Panc1 (cell line): ENCODE data around the gene FAM24A. TPM values are rescaled to one million over a fixed set of nuclear protein-coding genes. Genes with fewer than 3 reads are reported as not detected.

ENCODE experiments used
- ATAC-seq: fragments of 200-7000 bp; cut with Tn5 transposase; 2 replicates; pipeline ENCODE4 v1.9.1; 2020; ENCODE audit warnings: mild to moderate bottlenecking, moderate library complexity
- BruUV-seq: library from RNA; stranded (reverse); fragments of 400-500 nt; replicated peaks from 2 replicates; lab custom pipeline; 2021; lab: Mats Ljungman, UMichigan
- CTCF ChIA-PET: fragments of 300-600 bp; sonication (Branson Sonifier 250); formaldehyde crosslinking; loops from one replicate; lab custom pipeline; 2022; ENCODE audit warnings: antibody characterized with exemption; lab: Charles Lee
- POLR2A ChIA-PET: fragments of 300-600 bp; sonication (Branson Sonifier 250); formaldehyde crosslinking; loops from one replicate; lab custom pipeline; 2022; ENCODE audit warnings: antibody characterized with exemption; lab: Charles Lee
- DNase-seq: peaks from one replicate; pipeline ENCODE4 v3.0.0-alpha.2; 2010; ENCODE audit warnings: low read depth, low spot score
- H3K27ac ChIP-seq: 2 replicates; pipeline ENCODE4 v1.5.1; 2011; ENCODE audit warnings: mild to moderate bottlenecking, low read length, inconsistent platforms
- H3K27me3 ChIP-seq: fragments of 200-500 bp; sonication (Bioruptor generic); 2 replicates; pipeline ENCODE4 v1.6.0; 2014; ENCODE audit warnings: low read length, inconsistent platforms; ENCODE audit not compliant: control insufficient read depth, insufficient read depth
- H3K36me3 ChIP-seq: fragments of 200-500 bp; sonication (Bioruptor generic); 2 replicates; pipeline ENCODE4 v1.5.1; 2014; ENCODE audit warnings: inconsistent platforms, mild to moderate bottlenecking, low read length, moderate library complexity; ENCODE audit not compliant: control insufficient read depth, insufficient read depth
- H3K4me1 ChIP-seq: 2 replicates; pipeline ENCODE4 v1.5.1; 2011; ENCODE audit warnings: inconsistent platforms, mild to moderate bottlenecking, low read length, moderate library complexity; ENCODE audit not compliant: control insufficient read depth, insufficient read depth
- H3K4me3 ChIP-seq, 2 experiments: 2 replicates each; pipeline ENCODE4 v1.5.1; 2011 to 2012; ENCODE audit warnings: low read depth in 2 of 2, low read length in 2 of 2, mild to moderate bottlenecking in 2 of 2, inconsistent platforms in 1 of 2, moderate library complexity in 1 of 2
- H3K9me3 ChIP-seq: fragments of 200-500 bp; sonication (Bioruptor generic); 2 replicates; pipeline ENCODE4 v1.5.1; 2014; ENCODE audit warnings: low read depth, mild to moderate bottlenecking, inconsistent platforms, low read length, moderate library complexity; ENCODE audit not compliant: control insufficient read depth, insufficient read depth
- POLR2AphosphoS5 ChIP-seq: IDR thresholded peaks from 2 replicates; pipeline ENCODE4 v1.6.1; 2012; ENCODE audit warnings: mild to moderate bottlenecking, low read depth, low read length, moderate library complexity
- SIN3A ChIP-seq: IDR thresholded peaks from 2 replicates; pipeline ENCODE4 v1.6.1; 2012; ENCODE audit warnings: low read depth, mild to moderate bottlenecking, low read length, moderate library complexity, borderline replicate concordance; ENCODE audit not compliant: insufficient read depth
- TCF7L2 ChIP-seq: IDR thresholded peaks from 2 replicates; pipeline ENCODE4 v1.6.1; 2011; ENCODE audit warnings: mild to moderate bottlenecking, low read depth, low read length, inconsistent platforms
- in situ Hi-C: cut with HindIII; loops from 2 replicates; pipeline ENCODE4 v1.10.0; 2016; ENCODE audit warnings: low sequenced_read_pairs, low pct_unique_long_range_greater_than_20kb
- intact Hi-C: fragments of 100-400 bp; cut with micrococcal nuclease; formaldehyde crosslinking; loops from one replicate; pipeline ENCODE4 v1.10.0; 2022; ENCODE audit not compliant: unreplicated experiment
- total RNA-seq: library from RNA; stranded (reverse); gene quantifications from one replicate; pipeline ENCODE4 v1.2.1, GENCODE V29; 2021; ENCODE audit not compliant: unreplicated experiment
- TF ChIP-seq, protein P1 (sequence below): fragments of 450-650 bp; IDR thresholded peaks from 2 replicates; pipeline ENCODE4 v1.5.1; 2017; ENCODE audit warnings: mild to moderate bottlenecking
- TF ChIP-seq, protein P2 (sequence below), 2 experiments: IDR thresholded peaks; 2 replicates each; pipeline ENCODE4 v1.6.1; 2011 to 2012; ENCODE audit warnings: low read depth in 2 of 2, control low read depth in 1 of 2, low read length in 1 of 2, mild to moderate bottlenecking in 1 of 2, moderate library complexity in 1 of 2; ENCODE audit not compliant: insufficient read depth in 1 of 2

FAM24A gene
- total RNA-seq, 1 experiment from 2014 or later, result not detected

DNA sequence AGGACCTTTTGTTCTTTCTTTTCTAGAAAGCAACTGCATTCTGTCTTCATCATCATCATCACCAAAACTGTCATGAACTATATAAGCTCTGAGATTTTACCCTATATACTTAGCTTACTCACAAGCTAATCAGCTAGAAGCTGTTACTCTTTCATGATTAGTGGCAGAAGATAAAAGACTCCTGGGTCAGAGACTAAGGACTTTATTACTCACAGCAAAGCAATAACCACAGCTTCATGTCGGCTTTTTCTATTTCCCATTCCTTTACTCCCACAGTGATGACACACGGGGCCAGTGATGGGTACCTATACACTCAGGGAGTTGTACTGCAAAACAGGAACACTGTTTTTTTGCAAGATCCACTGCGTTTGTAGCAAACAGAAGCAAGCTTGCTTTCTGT is 52.0 kb downstream of the FAM24A start:
- CTCF ChIA-PET, result no interaction called here
- Histone ChIP-seq H3K27me3 (no peaks in the 10 kb centered on the region), H3K9me3 (peaks cover 7% of the 10 kb centered on the region; the same call in 1 of the 2 replicates), H3K36me3 (no peaks in the 10 kb centered on the region), H3K27ac (no peak overlapping the region), H3K4me3 (no peak overlapping the region), H3K4me1 (no peaks in the 10 kb centered on the region)
- in situ Hi-C loops, result no loop called here
- DNase-seq (no peak), ATAC-seq (no peak)
- TF ChIP-seq SIN3A (no peak), POLR2AphosphoS5 (no peak), TCF7L2 (no peak)
- TF ChIP-seq, protein P1, sequence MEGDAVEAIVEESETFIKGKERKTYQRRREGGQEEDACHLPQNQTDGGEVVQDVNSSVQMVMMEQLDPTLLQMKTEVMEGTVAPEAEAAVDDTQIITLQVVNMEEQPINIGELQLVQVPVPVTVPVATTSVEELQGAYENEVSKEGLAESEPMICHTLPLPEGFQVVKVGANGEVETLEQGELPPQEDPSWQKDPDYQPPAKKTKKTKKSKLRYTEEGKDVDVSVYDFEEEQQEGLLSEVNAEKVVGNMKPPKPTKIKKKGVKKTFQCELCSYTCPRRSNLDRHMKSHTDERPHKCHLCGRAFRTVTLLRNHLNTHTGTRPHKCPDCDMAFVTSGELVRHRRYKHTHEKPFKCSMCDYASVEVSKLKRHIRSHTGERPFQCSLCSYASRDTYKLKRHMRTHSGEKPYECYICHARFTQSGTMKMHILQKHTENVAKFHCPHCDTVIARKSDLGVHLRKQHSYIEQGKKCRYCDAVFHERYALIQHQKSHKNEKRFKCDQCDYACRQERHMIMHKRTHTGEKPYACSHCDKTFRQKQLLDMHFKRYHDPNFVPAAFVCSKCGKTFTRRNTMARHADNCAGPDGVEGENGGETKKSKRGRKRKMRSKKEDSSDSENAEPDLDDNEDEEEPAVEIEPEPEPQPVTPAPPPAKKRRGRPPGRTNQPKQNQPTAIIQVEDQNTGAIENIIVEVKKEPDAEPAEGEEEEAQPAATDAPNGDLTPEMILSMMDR, result no peak
- TF ChIP-seq, protein P2, sequence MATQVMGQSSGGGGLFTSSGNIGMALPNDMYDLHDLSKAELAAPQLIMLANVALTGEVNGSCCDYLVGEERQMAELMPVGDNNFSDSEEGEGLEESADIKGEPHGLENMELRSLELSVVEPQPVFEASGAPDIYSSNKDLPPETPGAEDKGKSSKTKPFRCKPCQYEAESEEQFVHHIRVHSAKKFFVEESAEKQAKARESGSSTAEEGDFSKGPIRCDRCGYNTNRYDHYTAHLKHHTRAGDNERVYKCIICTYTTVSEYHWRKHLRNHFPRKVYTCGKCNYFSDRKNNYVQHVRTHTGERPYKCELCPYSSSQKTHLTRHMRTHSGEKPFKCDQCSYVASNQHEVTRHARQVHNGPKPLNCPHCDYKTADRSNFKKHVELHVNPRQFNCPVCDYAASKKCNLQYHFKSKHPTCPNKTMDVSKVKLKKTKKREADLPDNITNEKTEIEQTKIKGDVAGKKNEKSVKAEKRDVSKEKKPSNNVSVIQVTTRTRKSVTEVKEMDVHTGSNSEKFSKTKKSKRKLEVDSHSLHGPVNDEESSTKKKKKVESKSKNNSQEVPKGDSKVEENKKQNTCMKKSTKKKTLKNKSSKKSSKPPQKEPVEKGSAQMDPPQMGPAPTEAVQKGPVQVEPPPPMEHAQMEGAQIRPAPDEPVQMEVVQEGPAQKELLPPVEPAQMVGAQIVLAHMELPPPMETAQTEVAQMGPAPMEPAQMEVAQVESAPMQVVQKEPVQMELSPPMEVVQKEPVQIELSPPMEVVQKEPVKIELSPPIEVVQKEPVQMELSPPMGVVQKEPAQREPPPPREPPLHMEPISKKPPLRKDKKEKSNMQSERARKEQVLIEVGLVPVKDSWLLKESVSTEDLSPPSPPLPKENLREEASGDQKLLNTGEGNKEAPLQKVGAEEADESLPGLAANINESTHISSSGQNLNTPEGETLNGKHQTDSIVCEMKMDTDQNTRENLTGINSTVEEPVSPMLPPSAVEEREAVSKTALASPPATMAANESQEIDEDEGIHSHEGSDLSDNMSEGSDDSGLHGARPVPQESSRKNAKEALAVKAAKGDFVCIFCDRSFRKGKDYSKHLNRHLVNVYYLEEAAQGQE (IDR thresholded peaks at IDR 0.05; ENCODE audit: insufficient read depth in 1 of 2, low read depth in 2 of 2, low read length in 1 of 2), result no peak
- no TSS peak for BruUV-seq
- intact Hi-C loops, result no loop called here
- POLR2A ChIA-PET, result no interaction called here

Other genes starting within 250 kb of the FAM24A start
- gene C10orf120, start 210.8 kb upstream of the FAM24A start, total RNA-seq, result not detected
- 2.9 TPM for gene CUZD1, start 64.8 kb upstream of the FAM24A start, total RNA-seq
- 21.3 TPM for gene FAM24B, start 31.0 kb upstream of the FAM24A start, total RNA-seq
- gene C10orf88, start 43.6 kb downstream of the FAM24A start, total RNA-seq, result 21.7 TPM
- gene PSTK, start 69.8 kb downstream of the FAM24A start, total RNA-seq, result 15.8 TPM
- gene IKZF5, start 98.2 kb downstream of the FAM24A start, total RNA-seq, result 8.6 TPM
- gene ACADSB, start 98.4 kb downstream of the FAM24A start, total RNA-seq, result 19.2 TPM
- gene HMX3, start 225.4 kb downstream of the FAM24A start, total RNA-seq, result 15.2 TPM
- 2.7 TPM for gene HMX2, start 237.5 kb downstream of the FAM24A start, total RNA-seq
- 237 TPM for gene BUB3, start 243.8 kb downstream of the FAM24A start, total RNA-seq